ENCODE results near the gene CCT4.
"Not testable (repeated sequence)": the region's sequence is repeated elsewhere in the genome, so short reads cannot be mapped to it uniquely, and the experiment has no call there.

Gene CCT4

GRCh38 chr2:61879351-61879750 lies 9.1 kb downstream of the CCT4 start:
- not testable (repeated sequence) for DNase-seq (ENCODE audit: low read depth)

- no peak for DNase-seq (ENCODE audit: low read depth)
Measured at GRCh38 chr2:61878761-61879160, 9.7 kb downstream of the CCT4 start.

- no peak for DNase-seq (ENCODE audit: low read depth)
Measured at GRCh38 chr2:61877571-61878245, 10.7 kb downstream of the CCT4 start.

GRCh38 chr2:61876400-61876799 lies 12.1 kb downstream of the CCT4 start:
- no peak for DNase-seq (ENCODE audit: low read depth)

GRCh38 chr2:61866482-61867089 lies 21.9 kb downstream of the CCT4 start:
- DNase-seq (ENCODE audit: low read depth): not testable (repeated sequence)

GRCh38 chr2:61862085-61862484 lies 26.4 kb downstream of the CCT4 start:
- no peak for DNase-seq (ENCODE audit: low read depth)

GRCh38 chr2:61857224-61857623 lies 31.2 kb downstream of the CCT4 start:
- DNase-seq (ENCODE audit: low read depth): no peak

GRCh38 chr2:61855318-61855613 lies 33.2 kb downstream of the CCT4 start:
- DNase-seq (ENCODE audit: low read depth): no peak

- DNase-seq (ENCODE audit: low read depth): peak; percentile 97
Measured at GRCh38 chr2:61854564-61855317, 33.7 kb downstream of the CCT4 start.

GRCh38 chr2:61853847-61854563 lies 34.5 kb downstream of the CCT4 start, which contains the start of gene FAM161A:
Gene FAM161A (minus strand): TSS chr2:61854060. CDS start chr2:61854041, 19 bp downstream.
- peak; percentile 81 for DNase-seq (ENCODE audit: low read depth)

GRCh38 chr2:61853086-61853846 lies 35.2 kb downstream of the CCT4 start:
- peak; percentile 42 for DNase-seq (ENCODE audit: low read depth)

GRCh38 chr2:61851270-61851669 lies 37.2 kb downstream of the CCT4 start:
- not testable (repeated sequence) for DNase-seq (ENCODE audit: low read depth)

GRCh38 chr2:61845320-61845719 lies 43.1 kb downstream of the CCT4 start:
- no peak for DNase-seq (ENCODE audit: low read depth)

- DNase-seq (ENCODE audit: low read depth): no peak
Measured at GRCh38 chr2:61841286-61841685, 47.2 kb downstream of the CCT4 start.

GRCh38 chr2:61834893-61835292 lies 53.6 kb downstream of the CCT4 start:
- DNase-seq (ENCODE audit: low read depth): peak; percentile 34

GRCh38 chr2:61833971-61834370 lies 54.5 kb downstream of the CCT4 start:
- DNase-seq (ENCODE audit: low read depth): no peak

GRCh38 chr2:61832183-61832841 lies 56.1 kb downstream of the CCT4 start:
- DNase-seq (ENCODE audit: low read depth): no peak

GRCh38 chr2:61822255-61822654 lies 66.2 kb downstream of the CCT4 start:
- DNase-seq (ENCODE audit: low read depth): no peak
